Stimulated activated CD8-positive, alpha-beta memory T cell treated with anti-CD3 and anti-CD28 coated beads, Interleukin-7, amount 100 ng/mL, for 24 hours (primary cell): ENCODE data around the gene MAU2.

Experiments
- DNase-seq: peaks from one replicate; pipeline ENCODE4 v3.0.0-alpha.2; 2020; ENCODE audit warnings: low read depth

MAU2 gene

DNA sequence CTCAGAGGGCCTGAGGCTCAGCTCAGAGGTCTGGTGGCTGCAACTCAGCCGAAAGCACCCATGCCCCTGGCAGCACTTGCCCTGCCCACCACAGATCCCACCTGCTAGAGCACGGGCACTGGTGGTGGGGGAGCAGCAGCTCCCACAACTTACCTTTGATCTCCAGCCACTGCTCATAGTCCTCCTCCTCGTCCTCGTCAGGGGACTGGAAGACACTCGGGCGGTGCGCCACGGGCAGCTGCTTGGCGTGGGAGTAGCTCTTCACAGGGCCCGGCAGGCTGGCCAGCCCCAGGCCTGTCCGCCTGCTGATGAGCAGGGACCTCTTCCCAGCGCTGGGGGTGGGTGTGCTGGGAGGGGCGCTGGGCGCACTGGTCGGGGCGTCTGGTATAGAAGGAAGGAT lies 14.9 kb upstream of the MAU2 start:
- DNase-seq, result no peak

DNA sequence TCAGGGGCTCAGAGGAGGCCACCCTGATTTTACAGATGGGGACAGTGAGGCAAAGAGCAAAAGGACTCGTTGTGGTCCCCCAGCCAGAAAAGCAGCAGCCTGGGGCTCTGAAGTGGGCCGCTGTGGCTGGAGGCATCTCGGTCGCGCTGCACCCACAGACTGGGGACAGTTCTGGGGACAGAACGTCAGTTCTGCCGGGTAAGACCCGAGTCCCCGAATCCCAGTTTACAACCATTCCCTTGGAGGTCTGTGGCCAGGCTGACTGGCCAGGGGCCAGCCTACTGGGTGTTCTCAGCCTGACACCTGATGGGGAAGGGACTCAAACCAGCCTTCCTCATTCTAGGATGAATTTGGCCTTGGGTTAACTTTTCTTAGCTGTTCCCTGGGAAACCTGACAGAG lies 14.4 kb upstream of the MAU2 start:
- no peak for DNase-seq

DNA sequence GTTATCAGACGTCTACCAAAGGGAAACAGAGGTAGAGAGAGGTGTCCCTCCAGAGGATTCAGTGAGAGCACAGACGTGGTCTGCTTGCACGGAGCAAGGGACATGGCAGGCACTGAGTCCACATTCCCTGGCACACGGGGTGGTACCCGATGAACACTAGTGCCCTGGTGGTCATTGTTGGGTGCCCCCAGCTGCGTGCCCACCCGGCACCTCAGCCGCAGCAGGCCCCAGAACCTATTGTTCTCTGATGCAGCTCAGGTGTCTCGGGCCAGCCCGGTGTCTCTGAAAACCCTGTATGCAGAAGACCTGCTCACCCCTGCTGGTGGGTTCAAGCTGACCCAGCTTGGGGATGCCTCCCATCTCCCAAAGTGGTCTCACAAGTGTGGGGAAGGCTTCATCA lies 12.3 kb upstream of the MAU2 start:
- no peak for DNase-seq

DNA sequence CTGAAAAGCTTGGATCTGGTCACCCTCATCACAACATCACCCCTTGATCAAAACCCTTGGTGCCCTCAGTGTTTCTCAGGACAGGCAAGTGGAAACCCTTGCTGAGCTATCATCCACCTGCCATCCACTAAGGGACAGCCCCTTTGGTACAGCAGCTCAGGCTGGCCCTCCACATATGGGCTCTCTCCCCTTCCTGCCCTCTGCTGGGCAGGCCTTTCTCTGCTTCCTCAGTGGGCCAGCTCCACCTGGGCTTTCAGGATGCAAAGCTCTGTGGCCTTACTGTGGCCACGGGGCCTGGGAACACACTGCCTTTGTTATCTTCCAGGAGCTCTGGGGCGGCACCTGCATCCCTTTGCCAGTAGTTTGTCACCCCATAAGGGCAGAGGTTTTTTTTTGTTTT lies 5.2 kb upstream of the MAU2 start:
- DNase-seq, result no peak

DNA sequence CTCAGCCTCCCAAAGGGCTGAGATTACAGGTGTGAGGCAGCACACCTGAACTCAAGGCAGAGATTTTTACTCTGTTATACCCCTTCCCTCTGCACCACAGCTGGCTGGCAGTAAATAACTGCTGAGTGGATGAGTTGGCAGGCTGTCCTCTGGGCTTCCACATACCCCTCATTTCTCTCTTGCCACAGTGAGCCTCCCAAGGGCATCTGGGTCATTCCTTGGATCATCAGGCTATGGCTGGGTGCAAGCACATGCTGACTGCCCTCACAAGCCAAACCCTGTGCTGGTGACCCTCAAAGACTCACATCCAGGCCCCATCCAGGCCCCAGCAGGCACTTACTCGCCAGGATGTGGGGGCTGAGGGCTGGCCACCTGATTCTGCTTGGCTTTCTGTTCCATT lies 4.5 kb upstream of the MAU2 start:
- DNase-seq, result no peak

DNA sequence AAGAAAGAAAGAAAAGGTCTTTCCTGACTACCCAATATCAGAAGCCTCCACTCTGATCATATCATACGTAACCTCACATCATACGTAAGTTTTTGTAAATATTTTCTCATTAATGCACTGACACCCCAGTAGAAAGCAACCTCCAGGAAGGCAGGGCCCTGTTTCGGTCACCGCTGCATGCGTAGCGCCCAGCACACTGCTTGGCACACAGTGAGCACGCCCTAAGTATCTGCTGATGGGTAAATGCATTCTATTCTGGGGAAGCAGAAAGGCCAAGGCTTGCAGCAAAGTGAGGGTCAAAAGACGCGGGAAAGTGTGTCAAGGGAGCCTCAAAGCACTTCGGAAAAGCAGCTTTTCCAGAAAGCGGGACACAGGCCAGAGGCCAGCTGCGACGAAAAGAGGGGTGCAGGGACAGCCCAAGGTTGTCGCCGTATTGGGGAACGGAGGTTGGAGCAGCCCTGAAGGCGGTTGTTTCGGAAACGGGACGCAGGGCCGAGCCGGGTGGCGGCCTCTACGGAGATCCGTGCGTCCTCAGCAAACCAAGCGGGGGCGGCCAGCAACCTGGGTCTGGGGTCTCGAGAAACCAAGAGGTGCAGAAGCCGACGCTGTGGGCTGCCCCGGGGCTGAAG lies 783 bp upstream of the MAU2 start:
- no peak for DNase-seq

DNA sequence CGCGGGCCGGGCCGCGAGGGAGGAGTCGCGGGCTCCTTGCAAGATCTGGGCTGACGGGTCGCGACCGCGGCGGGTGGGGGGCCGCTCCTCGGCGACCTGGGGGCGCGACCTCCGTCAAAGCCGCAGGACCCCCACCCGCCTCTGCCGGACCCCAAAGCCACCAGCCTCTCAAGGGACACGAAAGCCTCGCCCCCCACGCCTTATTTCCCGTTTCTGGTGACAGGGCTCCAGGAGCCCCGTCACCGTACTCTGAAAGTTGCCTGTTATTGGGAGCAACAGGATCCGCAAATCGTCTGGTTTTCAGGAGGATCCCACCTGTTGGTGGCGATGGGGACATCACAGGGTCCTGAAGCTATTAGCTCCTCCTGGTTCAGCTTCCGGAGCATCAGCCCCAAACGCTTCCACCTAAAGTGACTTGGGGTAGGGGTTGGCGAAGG lies 530 bp downstream of the MAU2 start:
- DNase-seq, result no peak

DNA sequence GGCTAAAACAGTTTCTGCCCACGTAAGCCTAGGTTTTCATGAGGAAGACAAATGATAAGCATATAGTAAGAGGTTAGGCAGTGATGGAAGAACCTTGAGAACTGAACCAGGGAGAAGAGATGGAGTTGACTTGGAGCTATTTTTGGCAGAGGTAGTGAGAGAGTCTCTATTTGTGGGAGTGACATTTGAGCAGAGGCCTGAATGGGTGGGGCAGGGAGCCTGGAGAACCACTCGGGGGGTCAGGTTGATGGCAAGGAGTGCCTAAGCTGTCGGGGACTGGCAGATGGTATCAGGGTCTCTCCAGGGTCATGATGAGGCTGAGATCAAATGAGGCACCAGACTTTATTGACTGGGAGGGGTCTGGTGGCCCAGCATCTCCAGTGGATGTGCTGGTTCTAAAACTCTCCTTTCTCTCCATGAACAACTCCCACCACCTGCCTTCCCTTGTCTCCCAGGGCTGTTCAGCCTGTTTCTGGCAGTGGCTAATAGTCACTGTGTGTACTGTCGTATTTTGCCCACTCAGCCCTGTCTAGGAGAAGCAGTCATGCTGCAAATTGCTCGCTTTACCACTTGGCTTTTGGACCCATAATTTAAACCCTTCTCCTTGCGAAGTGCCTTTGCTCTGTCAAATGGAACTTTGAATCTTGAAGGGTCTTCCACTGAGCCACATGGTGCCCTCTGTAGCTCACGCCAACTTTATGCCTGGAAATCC lies 3.6 kb downstream of the MAU2 start:
- DNase-seq, result no peak

DNA sequence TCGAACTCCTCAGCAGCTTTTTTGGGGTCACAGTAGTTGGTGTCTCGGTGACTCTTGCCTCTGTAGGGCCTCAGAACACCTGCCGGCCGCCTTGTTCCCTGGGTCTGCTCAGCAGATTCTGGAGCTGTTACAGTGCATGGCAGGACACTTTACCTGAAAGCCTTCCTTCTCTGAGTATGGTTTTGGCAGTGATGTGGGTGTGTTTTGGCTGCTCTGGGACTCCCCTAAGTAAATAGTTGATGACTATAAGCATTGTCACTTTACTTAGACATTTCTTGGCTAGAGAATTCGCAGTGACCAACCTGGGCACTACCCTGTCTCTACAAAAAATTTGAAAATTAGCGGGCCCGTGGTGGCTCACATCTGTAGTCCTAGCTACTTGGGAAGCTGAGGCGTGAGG lies 7.0 kb downstream of the MAU2 start:
- no peak for DNase-seq

DNA sequence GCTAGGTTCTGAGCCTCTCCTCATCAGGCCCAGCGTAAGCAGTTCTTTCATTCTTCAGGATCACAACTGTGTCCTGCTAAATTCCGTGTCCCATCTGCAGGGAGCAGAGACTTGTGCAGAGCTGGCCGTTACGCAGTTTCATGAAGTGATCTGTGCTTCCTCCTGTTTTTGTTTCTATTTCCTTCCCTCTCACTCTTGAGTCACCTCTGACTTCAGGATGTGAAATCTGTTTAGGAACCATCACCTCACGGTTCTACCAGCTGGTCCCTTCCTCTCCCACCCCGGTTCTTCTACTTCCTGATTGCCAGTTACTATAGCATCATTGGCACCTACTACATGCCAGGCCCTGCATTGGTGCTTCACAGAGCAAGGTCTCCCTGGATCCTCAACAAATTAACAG lies 8.5 kb downstream of the MAU2 start:
- no peak for DNase-seq

DNA sequence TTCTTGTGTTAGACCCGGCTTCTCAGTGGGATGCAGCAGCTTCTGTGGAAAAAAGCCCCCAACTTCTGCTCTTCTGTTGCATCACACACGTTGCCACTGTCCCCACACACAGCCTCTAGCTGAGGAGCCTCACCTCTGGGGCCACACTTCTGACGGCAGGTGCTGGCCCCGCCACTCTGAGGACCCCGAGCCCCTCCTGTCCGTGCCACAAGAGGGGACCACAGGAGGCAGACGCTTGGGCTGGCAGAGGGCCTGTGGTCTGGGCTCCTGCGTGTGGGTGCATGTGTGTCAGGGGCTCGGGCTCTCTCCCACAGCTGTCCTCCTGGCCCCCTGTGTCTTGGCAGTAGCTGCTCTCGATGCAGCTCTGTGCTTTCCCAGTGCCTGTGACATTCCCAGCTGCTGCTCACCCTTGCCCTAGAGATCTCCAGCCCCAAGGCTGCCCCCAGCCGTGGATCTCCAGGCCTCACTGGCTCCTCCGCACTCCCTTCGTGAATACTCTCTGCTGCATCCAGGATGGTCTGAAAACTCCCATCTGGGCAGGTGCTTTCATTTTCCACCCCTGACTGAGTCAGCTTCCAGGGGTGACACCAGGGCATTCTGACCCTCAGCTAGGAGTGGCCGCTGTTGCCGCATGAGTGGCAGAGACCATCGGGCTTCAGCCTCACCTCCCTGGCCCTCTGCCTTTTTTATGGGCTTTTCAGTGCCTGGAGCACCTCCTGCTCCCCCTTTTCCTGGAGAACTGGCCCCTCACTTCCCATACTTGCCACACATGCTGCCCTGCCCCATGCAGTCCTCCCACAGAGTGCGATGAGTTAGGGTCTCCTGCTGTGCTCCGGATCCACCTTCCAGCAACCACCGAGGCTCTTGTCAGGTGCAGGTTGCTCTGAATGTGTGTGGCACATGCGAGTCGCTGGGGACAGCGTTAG lies 13.7 kb downstream of the MAU2 start:
- DNase-seq, result no peak

DNA sequence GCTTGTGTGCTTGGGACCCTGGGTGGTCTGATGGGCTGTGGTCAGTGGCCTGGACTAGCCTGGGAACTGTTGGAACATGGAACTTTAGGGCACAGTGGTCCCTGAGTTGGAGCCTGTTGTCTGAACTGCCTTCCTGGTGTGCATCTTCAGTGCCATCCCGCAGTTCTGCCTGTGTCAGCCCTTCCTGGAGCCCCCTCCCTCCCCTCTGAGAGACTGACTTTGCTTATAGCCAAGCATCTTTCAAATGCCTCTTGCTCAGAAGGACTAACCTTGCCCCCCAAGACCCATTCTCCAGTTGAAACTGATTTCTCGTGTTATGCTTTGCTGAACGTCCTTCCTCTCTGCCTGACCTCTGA lies 14.3 kb downstream of the MAU2 start:
- no peak for DNase-seq

DNA sequence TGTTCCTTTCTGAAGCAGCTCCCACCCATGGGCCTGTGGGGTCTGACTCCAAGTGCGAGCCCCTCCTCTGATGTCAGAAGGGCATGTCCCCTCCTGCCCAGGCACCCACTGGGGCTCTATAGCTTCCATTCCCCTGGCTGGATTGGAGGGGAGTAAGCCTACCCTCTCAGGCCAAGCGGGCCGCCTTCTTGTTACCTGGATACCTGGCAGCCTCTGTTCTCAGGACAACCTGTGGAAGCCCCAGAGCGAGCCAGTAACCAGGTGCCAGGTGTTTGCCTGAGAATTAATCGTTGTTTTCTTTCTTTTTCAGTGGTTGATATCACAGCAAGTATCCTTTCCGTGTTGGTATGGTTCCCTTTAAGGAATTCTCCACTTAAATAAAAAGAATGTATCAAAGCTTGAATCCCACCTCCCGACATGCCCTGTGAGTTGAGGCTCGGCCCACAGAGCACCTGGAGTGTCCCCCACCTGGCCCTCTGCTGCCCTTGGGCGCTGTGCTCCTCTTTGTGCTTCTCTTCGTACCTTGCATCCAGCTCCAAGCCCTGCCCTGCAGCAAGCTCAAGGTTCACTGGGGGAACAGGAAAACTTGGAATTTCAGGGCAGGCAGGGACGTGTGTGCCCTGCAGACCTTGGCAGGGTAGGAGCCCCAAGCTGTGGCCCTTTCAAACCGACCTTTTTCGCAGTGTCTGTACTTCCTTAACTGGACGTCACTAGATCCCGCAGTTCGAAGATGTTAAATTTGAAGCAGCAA lies 15.0 kb downstream of the MAU2 start:
- DNase-seq, result no peak

DNA sequence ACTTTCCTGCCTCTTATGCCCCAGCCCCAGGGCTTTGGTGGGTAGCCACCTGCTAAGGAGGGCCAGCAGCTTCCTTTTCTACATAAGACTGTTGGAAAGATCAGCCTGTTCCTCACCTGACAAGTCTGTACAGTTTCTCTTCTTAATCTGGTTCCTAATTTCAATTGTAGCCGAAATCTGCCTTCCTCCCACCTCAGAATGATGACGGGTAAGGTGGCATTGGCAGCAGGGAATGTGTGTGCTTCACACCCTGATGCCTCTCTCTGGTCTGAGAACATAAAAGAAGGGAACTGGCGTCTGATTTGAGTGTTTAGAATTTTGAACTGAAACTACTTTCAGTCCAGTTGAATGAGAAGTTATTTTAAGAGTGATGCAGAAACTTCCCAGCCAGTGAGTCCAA lies 16.0 kb downstream of the MAU2 start:
- no peak for DNase-seq

DNA sequence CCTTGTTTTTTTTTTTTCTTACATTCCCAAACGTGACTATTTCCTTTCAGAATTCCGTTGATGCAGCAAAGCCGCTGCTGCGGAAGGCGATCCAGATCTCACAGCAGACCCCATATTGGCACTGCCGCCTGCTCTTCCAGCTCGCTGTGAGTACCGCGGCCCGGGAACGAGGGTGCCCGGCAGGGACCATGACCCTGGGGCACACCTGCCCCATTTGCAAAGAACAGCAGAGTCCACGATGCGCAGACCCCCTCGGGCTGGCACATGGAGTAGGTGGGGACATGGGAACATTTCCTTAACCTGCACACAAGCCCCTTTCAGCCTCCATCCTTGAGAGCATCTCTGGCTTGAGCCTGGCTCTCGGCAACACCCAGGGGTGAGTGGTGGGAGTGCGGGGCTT lies 16.5 kb downstream of the MAU2 start:
- DNase-seq, result no peak

DNA sequence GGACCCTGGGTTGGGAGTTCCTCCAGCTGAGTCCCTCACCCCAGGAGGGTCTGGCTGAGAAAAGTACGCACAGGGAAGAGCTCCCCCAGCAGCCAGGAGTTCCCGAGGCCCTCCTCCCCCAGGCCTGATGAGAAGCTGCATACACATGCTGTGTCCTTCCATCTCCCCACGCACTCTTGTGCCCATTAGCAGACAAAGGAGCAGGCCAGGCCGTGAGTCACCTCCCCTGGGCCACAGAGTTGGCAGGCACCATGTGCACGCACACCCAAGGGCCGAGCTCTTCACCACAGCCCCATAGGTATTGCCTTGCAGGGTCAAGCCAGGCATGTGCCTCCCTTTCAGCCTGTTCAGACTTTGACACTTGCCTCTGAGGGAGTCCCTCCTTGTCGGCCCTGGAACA lies 17.5 kb downstream of the MAU2 start:
- DNase-seq, result no peak

DNA sequence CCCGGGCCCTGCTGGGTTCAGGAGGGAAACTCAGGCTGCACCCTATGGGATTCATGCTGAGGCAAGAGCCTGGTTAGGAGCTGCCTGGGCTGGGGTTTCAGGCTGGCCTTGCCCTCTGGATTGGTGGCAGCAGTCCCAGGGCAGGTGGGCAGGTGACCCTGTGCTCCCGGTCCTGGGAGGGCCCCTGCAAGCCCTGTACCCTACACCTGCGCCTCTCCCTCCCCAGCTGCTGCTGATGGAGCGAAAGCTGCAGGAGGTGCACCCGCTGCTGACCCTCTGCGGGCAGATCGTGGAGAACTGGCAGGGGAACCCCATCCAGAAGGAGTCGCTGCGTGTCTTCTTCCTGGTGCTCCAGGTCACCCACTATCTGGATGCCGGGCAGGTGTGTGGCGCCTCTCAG lies 20.4 kb downstream of the MAU2 start:
- no peak for DNase-seq

DNA sequence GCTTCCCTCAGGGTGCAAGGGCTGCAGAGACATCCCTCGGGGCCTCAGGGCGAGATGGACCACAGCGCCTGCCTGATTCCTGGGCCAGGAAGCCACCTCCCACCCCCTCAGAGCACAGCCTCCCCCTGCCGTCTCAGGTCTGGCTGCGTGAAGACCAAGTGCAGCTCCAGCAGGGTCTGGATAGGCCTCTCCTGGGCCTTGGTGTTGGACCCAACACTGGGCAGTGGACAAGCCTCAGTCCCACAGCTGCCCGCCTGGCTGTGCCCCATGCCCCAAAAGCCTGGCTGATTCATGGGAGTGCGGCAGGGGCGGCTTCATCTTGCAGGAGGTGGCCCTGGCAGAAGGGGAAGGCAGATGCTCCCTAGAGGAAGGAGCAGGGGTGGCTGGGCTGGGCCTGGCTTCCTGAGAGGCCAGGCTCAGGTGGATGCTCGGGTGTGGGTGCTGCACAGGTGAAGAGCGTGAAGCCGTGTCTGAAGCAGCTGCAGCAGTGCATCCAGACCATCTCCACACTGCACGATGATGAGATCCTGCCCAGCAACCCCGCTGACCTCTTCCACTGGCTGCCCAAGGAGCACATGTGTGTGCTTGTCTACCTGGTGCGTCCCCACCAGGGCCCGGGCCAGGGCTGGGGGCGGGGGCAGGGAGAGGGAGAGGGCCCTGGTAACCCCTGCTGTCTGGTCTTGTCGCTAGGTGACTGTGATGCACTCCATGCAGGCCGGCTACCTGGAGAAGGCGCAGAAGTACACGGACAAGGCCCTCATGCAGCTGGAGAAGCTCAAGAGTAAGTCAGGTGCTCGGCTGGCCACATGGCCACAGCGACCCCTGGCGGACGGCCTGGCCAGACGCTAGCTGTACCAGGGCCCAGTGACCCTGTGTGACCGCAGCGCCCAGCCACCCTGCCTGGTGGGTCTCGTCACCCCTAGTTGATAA lies 21.7 kb downstream of the MAU2 start:
- DNase-seq, result no peak

DNA sequence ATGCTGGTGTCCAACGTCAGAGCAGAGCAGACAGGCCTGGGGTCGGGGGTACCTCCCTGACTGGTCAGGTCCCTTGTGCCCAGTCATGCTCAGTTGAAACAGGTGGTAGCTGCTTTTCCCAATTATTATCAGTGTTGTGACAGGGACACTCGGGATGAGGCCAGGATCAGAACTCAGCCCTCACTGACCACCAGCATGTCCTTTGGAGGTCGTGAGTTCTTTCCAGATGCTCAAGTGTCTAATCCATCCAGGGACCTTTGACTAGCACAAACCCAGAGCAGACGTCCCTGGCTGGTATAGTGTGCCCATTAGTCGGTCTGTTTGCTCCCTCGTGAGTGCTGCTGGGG lies 22.4 kb downstream of the MAU2 start:
- DNase-seq, result no peak

DNA sequence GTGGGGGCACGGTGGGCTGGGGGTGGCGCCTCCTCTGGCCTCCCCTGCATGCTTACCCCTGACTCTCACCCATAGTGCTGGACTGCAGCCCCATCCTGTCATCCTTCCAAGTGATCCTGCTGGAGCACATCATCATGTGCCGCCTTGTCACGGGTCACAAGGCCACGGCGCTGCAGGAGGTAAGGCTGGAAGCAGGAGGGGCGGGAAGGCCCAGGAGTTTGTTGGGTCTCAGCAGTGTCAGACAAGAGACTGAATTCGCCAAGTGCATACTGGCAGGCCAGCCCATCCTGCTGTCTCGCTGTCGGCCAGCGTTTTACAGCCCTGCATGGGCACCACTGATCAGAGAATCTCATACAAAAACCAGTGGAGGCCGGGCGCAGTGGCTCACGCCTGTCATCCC lies 23.1 kb downstream of the MAU2 start:
- no peak for DNase-seq

DNA sequence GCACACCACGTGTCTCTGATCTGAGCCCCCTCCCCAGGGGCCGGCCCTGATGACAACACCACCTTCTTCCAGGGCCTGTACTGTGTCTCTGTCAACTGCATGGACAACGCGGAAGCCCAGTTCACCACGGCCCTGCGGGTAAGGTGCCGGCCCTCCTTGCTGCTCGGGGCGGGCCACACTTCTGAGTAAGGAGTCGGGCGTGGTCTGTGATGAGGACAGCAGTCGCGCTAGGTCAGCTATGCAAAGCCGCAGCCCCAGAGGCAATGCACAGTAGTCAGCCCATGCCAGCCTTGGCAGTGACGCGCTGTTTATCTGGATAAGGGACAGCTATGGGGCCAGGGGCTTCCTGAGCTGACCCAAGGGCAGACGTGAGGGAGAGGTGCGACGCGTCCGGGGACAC lies 24.6 kb downstream of the MAU2 start:
- DNase-seq, result no peak

DNA sequence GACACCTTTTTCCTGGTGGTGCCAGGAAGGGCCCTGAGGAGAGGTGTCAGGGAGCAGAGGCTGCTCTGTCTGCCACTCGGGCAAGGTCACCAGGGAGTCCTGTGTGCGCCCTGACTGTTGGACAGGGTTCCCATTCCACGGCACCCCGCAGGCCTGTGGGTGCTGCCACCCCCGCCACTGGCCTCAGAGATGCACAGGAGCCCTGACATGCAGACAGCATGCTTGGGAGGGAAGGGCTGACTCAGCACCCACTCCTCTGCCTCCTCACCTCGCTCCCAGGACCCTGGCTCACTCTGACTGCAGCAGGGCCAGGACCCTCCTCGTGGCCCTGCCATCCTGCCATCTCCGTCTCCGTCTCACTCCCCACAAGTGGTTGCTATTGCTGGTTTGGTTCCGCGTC lies 25.3 kb downstream of the MAU2 start:
- DNase-seq, result no peak
